PC-9 (cell line): ENCODE data around the gene RIPOR3.

Experiments
- EZH2 ChIP-seq: fragments of 200-600 bp; sonication (generic); IDR thresholded peaks from 2 replicates; pipeline ENCODE4 v1.8.0; 2017; ENCODE audit warnings: antibody characterized with exemption, low read depth
- TF ChIP-seq, protein P1 (sequence below): fragments of 200-600 bp; sonication (generic); conservative IDR thresholded peaks from 2 replicates; pipeline ENCODE4 v1.6.1; 2017; ENCODE audit warnings: mixed run types, antibody characterized with exemption, mild to moderate bottlenecking, moderate library complexity

DNA sequence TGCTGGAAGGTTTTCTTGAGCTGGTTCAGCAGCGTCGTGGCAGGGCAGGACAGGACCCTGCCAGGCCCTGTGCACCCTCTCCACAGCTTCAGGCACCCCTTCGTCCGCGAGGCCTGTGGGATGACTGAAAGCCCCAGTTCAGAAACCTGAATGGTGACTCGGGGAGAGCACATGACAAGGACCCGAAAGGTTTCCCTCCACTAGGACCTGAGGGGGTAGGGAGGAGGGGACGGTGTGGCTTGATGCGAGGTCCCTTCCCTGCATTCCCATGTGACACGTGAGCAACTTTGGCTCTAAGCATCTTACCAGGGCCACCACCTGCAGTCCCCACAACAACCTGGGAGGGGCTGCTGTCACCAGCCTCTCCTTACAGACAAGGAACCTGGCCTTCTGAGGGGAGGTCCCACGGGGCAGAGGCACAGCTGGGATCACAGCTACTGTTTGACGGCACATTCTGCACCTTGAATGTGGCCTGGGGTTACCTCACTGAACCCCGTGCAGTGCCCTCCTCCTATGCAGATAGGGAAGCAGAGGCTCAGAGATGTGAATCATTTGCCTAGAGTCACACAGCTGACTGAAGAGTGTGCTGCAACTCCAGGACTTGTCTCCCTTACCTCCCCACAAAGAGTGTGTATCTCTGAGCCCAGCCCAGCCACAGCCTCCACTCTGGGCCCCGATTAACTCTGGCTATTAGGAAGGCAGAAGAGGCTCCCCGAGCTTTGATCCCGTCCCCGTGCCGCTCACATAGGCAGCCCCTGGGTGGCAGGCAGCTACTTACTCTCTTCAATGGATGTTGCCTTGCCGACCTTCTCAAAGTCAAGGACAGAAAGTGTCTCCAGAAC is 96.5 kb downstream of the RIPOR3 start:
- TF ChIP-seq, protein P1, sequence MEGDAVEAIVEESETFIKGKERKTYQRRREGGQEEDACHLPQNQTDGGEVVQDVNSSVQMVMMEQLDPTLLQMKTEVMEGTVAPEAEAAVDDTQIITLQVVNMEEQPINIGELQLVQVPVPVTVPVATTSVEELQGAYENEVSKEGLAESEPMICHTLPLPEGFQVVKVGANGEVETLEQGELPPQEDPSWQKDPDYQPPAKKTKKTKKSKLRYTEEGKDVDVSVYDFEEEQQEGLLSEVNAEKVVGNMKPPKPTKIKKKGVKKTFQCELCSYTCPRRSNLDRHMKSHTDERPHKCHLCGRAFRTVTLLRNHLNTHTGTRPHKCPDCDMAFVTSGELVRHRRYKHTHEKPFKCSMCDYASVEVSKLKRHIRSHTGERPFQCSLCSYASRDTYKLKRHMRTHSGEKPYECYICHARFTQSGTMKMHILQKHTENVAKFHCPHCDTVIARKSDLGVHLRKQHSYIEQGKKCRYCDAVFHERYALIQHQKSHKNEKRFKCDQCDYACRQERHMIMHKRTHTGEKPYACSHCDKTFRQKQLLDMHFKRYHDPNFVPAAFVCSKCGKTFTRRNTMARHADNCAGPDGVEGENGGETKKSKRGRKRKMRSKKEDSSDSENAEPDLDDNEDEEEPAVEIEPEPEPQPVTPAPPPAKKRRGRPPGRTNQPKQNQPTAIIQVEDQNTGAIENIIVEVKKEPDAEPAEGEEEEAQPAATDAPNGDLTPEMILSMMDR: no peak
- TF ChIP-seq EZH2: no peak
